Activated naive CD4-positive, alpha-beta T cell (primary cell): ENCODE measurements around the gene WIPI1.

Experiments
- DNase-seq, 4 experiments: peaks; one replicate each; lab custom pipeline; 2025; lab: John Stamatoyannopoulos, UW

The WIPI1 gene

GRCh38 chr17:68439656-68440290 is 17.5 kb downstream of the WIPI1 start:
- no peak for DNase-seq

DNA sequence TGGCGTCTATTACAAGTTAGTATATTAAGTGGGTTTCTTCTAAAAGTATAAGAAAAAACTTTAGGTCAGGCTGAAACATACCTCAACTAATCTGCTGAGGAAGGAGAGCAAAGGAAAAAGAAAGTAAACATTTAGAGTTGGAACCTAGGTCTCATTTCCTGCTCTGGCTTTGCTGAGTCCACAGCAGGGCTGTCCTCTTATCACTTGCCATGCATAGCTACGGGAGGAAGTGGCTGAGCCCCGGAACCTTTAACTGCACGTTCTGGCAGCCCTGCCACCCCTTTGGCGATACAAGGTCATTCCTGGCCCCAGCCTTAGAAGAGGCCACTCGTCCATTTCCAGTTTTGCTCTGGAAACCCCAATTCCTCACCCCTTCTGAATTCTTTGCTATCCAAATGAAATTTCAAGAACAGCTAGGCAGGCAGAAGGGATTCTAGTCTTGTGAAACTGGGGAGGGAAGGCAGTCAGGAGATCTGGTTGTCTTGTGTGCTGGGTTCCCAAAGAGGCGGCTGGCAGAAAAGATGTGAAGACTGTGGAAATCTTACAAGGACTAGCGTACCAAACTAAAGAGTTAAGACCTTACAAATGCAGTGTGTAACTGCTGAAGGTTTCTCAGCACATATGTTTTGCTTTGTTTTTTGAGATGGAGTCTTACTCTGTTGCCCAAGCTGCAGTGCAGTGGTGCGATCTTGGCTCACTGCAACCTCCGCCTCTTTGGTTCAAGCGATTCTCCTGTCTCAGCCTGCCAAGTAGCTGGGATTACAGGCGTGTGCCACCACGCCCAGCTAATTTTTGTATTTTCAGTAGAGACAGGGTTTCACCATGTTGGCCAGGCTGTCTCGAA is 19.1 kb downstream of the WIPI1 start:
- peak in 1 of 4 experiments; percentile 21 for DNase-seq

GRCh38 chr17:68435876-68436842 is 21.1 kb downstream of the WIPI1 start:
- peak; percentile 35 to 74 (median 72) for DNase-seq

GRCh38 chr17:68435361-68435760 is 21.9 kb downstream of the WIPI1 start:
- DNase-seq, result no peak

- DNase-seq, result no peak
Measured at GRCh38 chr17:68433911-68434508, 23.3 kb downstream of the WIPI1 start.

DNA sequence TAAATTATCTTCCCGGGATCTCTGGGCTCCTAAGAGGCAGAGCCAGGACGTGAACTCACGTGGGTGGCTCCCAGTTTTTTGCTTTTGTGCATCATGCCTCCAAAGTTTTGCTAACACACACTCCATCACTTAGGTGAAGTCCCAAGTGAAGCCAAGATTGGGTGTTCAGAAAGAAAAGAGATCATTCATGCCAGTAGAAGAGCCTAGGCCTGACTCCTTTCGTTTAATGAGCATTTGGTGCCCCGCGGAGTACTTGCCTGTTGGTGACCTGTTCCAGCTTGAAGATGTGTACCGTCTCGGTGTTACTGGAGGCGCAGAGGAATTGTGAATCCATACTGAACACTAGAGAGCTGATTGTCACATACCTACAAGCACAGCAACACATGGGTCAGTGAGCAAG is 24.1 kb downstream of the WIPI1 start:
- DNase-seq, result no peak

DNA sequence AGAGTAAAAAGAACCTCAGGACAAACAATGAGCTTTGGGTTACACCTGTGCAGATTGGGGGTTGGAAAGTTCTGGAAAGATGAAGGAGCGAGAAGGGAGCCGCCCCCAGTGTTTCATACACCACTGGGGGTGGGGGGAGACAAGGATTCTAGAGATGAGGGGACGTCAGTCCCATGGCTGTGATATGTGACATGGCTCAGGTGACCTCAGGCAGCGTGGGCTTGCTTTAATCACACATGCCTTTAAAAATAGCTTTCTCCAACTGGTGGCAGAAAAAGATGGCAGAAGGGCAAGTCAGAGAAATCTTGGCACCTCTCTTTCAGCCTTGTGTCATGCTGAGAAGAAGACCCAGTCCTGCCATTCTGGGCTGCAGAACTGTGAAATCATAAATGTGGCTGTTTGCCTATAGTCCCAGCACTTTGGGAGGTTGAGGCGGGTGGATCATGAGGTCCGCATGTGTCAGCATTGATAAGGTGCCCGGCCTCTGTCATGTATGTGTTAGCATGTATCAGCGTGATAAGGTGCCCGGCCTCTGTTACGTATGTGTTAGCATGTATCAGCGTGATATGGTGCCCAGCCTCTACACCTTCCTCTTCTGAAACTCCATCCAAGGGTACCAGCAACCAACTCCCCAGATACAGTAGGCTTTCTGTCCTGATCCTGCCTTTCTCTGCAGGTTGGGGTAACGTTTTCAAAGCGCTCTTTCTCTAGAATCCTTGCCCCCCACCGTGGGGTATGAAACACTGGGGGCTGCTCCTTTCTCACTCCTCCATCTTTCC is 25.0 kb downstream of the WIPI1 start:
- DNase-seq, result no peak

DNA sequence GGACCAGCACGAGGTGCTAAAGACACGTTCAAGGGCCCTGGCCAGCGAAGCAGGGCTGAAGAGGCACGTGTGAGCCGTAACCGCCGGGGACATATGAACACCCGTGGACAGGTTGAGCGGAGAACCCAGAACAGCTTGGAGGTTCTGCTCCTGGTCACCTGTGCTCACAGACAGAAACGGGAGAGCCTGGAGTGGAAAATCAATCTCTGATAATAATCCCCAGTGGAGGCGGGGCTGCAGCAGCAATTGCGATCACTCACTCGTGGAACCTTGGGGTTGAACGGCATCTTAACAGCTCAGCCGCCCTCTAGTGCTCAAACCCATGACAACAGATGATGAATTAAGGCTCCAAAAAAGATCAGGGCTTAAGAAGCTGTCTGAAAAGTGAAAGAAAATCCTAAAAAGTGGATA is 25.6 kb downstream of the WIPI1 start:
- peak in 2 of 4 experiments; percentile 12 to 40 for DNase-seq

DNA sequence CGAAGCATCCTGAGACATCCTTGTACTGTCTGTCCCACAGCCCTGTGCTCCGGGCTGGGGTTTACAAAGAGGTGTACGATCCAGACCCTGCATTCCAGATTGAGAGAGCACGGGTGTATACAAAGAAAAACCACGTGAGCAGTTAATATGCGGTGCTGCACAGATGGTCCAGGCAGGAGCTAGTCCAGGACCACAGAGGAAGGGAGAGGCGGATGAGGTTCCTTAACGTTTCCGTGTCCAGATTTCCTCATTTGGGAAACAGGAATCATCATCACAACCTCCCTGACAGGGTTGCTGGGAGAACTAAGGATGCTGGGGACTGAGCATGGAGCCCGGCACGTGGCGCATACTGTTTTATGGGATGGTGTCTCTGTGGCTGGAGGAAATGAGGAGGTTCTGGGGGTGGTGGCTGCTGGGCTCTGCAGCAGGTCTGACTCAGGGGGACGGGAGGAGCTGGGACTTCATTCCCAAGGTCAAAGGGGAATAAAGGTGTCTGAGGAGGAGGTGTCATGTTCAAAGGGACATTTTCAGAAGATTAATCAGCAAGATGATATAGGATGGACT is 26.2 kb downstream of the WIPI1 start:
- no peak for DNase-seq

DNA sequence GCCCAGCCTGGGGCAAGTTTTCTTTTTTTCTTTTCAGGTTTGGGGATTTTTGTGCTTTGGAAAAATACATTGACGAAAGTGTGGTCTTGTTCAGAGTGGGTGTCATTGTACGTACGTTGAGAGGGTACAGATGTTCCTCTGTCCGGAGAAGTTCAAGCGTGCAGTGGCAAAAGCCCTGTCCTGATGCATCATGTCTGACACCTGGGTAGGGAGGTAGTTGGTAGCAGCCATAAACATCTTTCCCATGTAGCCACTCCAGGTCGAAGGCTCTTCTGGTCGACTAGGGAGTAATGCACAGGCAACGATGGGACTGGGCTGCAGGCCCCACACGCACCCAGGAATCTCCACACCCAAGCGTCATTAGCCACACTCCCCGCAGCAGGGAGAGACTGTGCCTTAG is 27.4 kb downstream of the WIPI1 start:
- no peak for DNase-seq

DNA sequence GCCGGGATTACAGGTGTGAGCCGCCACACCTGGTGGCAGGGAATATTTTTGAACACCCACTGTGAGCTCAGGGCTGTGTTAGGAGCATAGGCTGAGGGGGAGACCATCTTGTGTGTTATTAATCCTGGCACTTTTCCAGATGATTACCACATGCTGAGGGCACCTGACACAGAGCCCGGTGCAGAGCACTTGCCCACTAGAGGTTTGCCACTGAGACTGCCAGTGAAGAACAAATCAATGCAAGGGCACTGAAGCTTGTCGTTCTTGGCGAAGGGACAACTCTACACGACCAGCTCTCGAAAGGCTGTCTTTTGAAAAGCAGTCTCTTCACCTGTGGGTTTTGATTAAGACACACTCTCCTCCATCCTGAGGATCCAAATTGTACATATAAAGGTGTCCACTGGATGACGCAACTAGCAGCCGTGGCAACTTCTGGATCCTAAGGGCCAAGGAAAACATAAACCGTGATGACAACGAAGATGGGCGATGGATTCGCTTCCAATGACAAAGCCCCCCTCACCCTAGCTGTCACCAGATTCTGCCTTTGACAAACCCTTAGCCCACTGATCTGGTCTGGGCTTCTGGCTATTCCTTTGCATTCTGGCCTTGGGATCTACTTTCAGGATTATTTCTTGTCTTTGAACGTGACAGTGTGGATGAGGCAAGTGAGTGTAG is 28.7 kb downstream of the WIPI1 start:
- DNase-seq, result no peak

GRCh38 chr17:68427575-68427974 is 29.7 kb downstream of the WIPI1 start:
- no peak for DNase-seq

DNA sequence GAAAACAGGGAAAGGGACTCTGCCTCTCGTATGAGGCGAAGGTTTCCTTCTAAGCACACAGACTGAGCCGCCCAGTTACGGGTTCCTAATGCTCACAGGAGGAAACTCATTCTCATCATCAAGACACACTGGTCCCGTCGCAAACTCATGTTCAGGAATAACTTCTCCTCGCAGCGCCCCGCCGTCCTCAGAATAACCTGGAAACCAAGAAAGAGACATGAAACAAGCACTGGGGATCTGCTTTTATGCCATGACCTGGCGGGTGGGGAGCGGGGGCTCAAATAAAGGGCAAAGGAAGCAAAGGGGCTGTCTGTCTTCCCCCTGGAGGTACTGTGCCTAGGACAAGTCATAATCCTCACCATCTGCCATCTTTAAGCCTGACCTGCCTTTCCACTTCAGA is 31.3 kb downstream of the WIPI1 start:
- no peak for DNase-seq

GRCh38 chr17:68424861-68425260 is 32.4 kb downstream of the WIPI1 start:
- DNase-seq, result no peak

GRCh38 chr17:68424203-68424602 is 33.1 kb downstream of the WIPI1 start:
- no peak for DNase-seq

GRCh38 chr17:68423251-68423650 is 34.0 kb downstream of the WIPI1 start:
- DNase-seq, result no peak

DNA sequence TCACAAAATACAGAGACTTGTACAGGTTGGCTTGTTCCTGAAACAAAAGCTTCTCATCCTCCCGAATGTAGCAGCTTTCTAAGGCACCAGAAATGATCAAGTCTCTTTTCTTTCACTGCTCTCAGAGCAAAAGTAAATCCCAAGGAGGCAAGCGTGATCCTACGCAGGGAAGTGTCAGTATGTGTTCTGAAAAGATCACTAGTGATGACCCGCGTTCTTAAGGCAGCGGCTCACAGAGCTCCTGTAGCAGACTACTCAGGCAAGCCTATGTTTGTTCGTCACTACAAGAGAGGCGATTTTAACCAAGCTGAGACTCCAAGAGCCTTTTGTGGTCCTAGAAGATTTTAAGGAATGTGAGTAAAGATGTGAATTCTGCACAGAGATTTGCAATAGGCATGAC is 34.5 kb downstream of the WIPI1 start:
- DNase-seq, result no peak

GRCh38 chr17:68421486-68421885 is 35.8 kb downstream of the WIPI1 start:
- DNase-seq, result no peak

DNA sequence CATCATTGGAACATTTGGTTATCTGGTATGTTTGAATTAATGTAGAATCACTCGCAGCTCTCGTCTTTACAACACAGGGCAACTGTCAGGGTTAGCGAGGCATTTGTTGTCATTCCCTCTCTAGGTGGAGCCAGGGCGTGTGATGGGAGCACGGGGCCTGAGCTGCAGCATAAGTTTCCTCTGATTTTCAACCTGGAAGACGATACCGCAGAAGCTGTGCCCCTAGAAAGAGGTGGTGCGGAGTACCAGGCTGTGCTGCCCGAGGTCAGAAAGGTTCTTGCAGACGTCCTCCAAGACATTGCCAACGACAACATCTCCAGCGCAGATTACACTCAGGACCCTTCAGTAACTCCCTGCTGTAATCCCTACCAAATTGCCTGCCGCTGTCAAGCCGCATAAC is 37.2 kb downstream of the WIPI1 start:
- DNase-seq, result no peak

DNA sequence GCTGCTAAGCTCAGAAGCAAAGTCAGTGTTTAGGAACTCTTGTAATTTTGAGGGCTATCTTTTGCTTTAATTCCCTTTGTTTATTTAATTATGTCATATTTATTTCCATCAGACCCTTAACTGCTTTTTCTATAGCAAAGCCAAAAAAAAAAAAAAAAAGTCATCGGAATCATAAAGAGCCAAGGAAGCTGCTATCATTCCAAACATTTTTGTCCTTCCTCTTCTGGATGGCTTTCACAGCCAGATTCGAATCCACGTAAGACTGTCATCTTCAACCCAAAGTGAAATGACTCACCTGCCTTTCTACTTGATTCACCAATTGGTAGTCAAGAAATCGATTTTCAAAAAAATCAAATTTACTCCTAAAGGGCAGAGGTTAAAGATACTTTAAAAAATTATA is 38.4 kb downstream of the WIPI1 start:
- no peak for DNase-seq
